Endothelial cell of umbilical vein (primary cell): ENCODE results near the gene GALNT13. TPM values are rescaled to one million over a fixed set of nuclear protein-coding genes. Genes with fewer than 3 reads are reported as not detected.

Source experiments
- BruUV-seq: library from RNA; stranded (reverse); fragments of 400-500 nt; replicated peaks from 2 replicates; lab custom pipeline; 2021; lab: Mats Ljungman, UMichigan
- CTCF ChIA-PET: fragments of 300-600, 350-600 bp; sonication (Branson Sonifier 250); formaldehyde crosslinking; loops from one replicate; lab custom pipeline; 2021; ENCODE audit warnings: antibody characterized with exemption, inconsistent platforms; lab: Charles Lee
- POLR2A ChIA-PET: fragments of 300-600, 350-600 bp; sonication (Branson Sonifier 250); formaldehyde crosslinking; loops from one replicate; lab custom pipeline; 2021; ENCODE audit warnings: antibody characterized with exemption, inconsistent platforms; lab: Charles Lee
- DNase-seq: peaks from one replicate; pipeline ENCODE4 v3.0.0-alpha.2; 2011; ENCODE audit warnings: low read depth, low spot score
- FAIRE-seq: peaks from 2 replicates; lab custom pipeline; 2011; peaks lifted over from hg19 to GRCh38; lab: Jason Lieb, UNC
- H2AFZ ChIP-seq: 2 replicates; pipeline ENCODE4 v1.6.0; 2012; ENCODE audit warnings: low read depth, low read length, control low read depth, inconsistent platforms
- H3K27ac ChIP-seq: 2 replicates; pipeline ENCODE4 v1.5.1; 2011; ENCODE audit warnings: low read depth, mild to moderate bottlenecking, control low read depth, low read length, moderate library complexity; ENCODE audit not compliant: insufficient read depth
- H3K27me3 ChIP-seq, 2 experiments: 2 replicates each; pipeline versions ENCODE4 v1.6.0 to v1.6.1; 2011; ENCODE audit warnings: low read length in 2 of 2, mixed read lengths in 1 of 2; ENCODE audit not compliant: control insufficient read depth in 2 of 2, insufficient read depth in 2 of 2
- H3K36me3 ChIP-seq, 2 experiments: 2 replicates in 1 of 2; 3 replicates in 1 of 2; pipeline ENCODE4 v1.5.1; 2011; ENCODE audit warnings: low read length in 2 of 2, mild to moderate bottlenecking in 1 of 2, moderate library complexity in 1 of 2; ENCODE audit not compliant: control insufficient read depth in 2 of 2, insufficient read depth in 2 of 2; ENCODE audit errors: extremely low read depth in 1 of 2
- H3K4me1 ChIP-seq: 3 replicates; pipeline ENCODE4 v1.5.1; 2011; ENCODE audit warnings: mild to moderate bottlenecking, low read length; ENCODE audit not compliant: control insufficient read depth, insufficient read depth; ENCODE audit errors: extremely low read depth
- H3K4me2 ChIP-seq: 2 replicates; pipeline ENCODE4 v1.6.1; 2011; ENCODE audit warnings: low read length, control low read depth, mixed read lengths; ENCODE audit not compliant: insufficient read depth
- H3K4me3 ChIP-seq, 3 experiments: fragments of 200-600 bp in 1 of 3; sonication (generic), shearing (Covaris generic) in 1 of 3; replicated peaks in 1 of 3; 2 replicates each; pipeline ENCODE4 v1.5.1; 2011 to 2016; ENCODE audit warnings: control low read depth in 3 of 3, low read length in 3 of 3, mild to moderate bottlenecking in 2 of 3, inconsistent platforms in 1 of 3, low read depth in 1 of 3, moderate library complexity in 1 of 3; ENCODE audit not compliant: insufficient read depth in 1 of 3
- H3K79me2 ChIP-seq: 2 replicates; pipeline ENCODE4 v1.6.0; 2012; ENCODE audit warnings: low read length, inconsistent platforms; ENCODE audit not compliant: control insufficient read depth, insufficient read depth
- H3K9ac ChIP-seq: replicated peaks from 2 replicates; pipeline ENCODE3; 2011; ENCODE audit warnings: low read length, control low read depth; ENCODE audit not compliant: insufficient read depth; ENCODE audit errors: extremely low read depth
- H3K9me1 ChIP-seq: replicated peaks from 3 replicates; pipeline ENCODE4 v1.6.0; 2011; ENCODE audit warnings: mild to moderate bottlenecking, low read length; ENCODE audit not compliant: control insufficient read depth, insufficient read depth; ENCODE audit errors: extremely low read depth
- H3K9me3 ChIP-seq: replicated peaks from 2 replicates; pipeline ENCODE4 v1.5.1; 2012; ENCODE audit warnings: low read length, inconsistent platforms; ENCODE audit not compliant: control insufficient read depth, insufficient read depth
- H4K20me1 ChIP-seq: replicated peaks from 2 replicates; pipeline ENCODE3; 2011; ENCODE audit warnings: mild to moderate bottlenecking, low read length; ENCODE audit not compliant: control insufficient read depth, insufficient read depth; ENCODE audit errors: extremely low read depth
- CTCF ChIP-seq, 2 donors: IDR thresholded peaks; 1 replicate in 1 of 2; 2 replicates in 1 of 2; pipeline ENCODE4 v1.5.1; 2011; ENCODE audit warnings: low read length in 2 of 2, mild to moderate bottlenecking in 2 of 2, moderate library complexity in 2 of 2, control low read depth in 1 of 2, inconsistent platforms in 1 of 2, low read depth in 1 of 2; ENCODE audit not compliant: insufficient read depth in 1 of 2; ENCODE audit errors: extremely low read depth in 1 of 2
- FOS ChIP-seq: IDR thresholded peaks from 2 replicates; pipeline ENCODE4 v1.6.1; 2011; ENCODE audit warnings: mild to moderate bottlenecking, low read length, moderate library complexity, borderline replicate concordance; ENCODE audit not compliant: insufficient read depth
- GATA2 ChIP-seq: IDR thresholded peaks from 2 replicates; pipeline ENCODE4 v1.7.0; 2011; ENCODE audit warnings: low read depth, mild to moderate bottlenecking, moderate library complexity, mixed read lengths, low read length; ENCODE audit not compliant: insufficient read length, insufficient read depth
- JUN ChIP-seq: IDR thresholded peaks from 2 replicates; pipeline ENCODE4 v1.6.1; 2011; ENCODE audit warnings: borderline replicate concordance, low read depth; ENCODE audit not compliant: insufficient read length, insufficient read depth
- MYC ChIP-seq: IDR thresholded peaks from one replicate; pipeline ENCODE4 v1.6.1; 2011; ENCODE audit warnings: mild to moderate bottlenecking, low read depth, low read length
- POLR2A ChIP-seq: IDR thresholded peaks from 2 replicates; pipeline ENCODE4 v1.6.1; 2012; ENCODE audit warnings: low read depth, mild to moderate bottlenecking, control low read depth, low read length
- POLR2AphosphoS5 ChIP-seq: IDR thresholded peaks from 2 replicates; pipeline ENCODE4 v1.6.1; 2012; ENCODE audit warnings: low read depth, mild to moderate bottlenecking, control low read depth, low read length, moderate library complexity; ENCODE audit not compliant: insufficient read depth
- dilution Hi-C: fragments of 300-500 bp; cut with MboI; formaldehyde crosslinking; loops from one replicate; pipeline ENCODE4 v1.15.0; 2019; ENCODE audit warnings: low sequenced_read_pairs; ENCODE audit not compliant: extremely low pct_ligation_motif_present
- intact Hi-C: fragments of 100-400 bp; cut with micrococcal nuclease; formaldehyde crosslinking; loops from one replicate; pipeline ENCODE4 v1.10.0; 2022
- polyA plus RNA-seq, 4 experiments: library from polyadenylated mRNA; depleted of rRNA in 3 of 4; stranded (reverse) in 3 of 4; unstranded in 1 of 4; fragments of >200 nt; gene quantifications; 2 replicates each; pipeline versions ENCODE4 v1.2.1 to v1.2.3, GENCODE V29; 2011 to 2012; ENCODE audit warnings: missing spikeins in 1 of 4
- total RNA-seq: library from RNA; stranded (reverse); gene quantifications from 2 replicates; pipeline ENCODE4 v1.2.3, GENCODE V29; 2021

Gene GALNT13
- total and polyA plus RNA-seq, 2 donors (not counting 3 experiments of a cell fraction or from before 2014, with no cell fraction given) = 0.06 TPM; not detected in 1

DNA sequence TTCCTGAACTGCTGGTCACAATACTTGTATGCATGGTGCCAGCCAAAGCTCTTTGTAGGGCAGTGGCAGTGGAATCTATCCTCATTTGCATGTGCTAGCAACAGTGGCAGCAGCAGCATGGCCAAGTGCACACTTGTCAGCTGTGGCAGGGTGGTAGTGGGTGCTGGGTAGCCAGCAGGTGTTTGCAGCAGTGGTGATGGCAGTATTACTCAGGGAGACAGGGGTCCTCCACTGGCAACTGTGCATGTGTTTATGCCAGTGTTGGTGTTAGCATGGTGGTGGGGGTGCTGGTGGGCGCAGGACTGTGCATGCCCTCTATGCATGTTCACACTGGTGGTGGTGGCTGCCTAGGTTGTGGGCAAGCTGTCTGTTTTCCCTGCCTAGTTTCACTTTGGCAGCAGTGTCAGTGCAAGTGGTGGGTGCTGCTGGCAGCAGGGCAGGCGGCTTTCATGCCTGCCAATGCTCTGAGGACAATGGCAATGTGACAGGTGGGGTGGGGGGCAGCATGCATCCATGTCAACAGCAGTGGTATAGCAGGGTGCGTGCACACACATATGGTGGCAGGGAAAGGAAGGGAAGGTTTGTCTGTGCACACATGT, 41.2 kb downstream of the GALNT13 start:
- Histone ChIP-seq H2AFZ (no peak overlapping the region), H4K20me1 (no peaks in the 10 kb centered on the region), H3K27me3 (no peaks in the 10 kb centered on the region), H3K36me3 (no peaks in the 10 kb centered on the region), H3K9me1 (no peaks in the 10 kb centered on the region), H3K4me3 (no peak overlapping the region), H3K9me3 (no peaks in the 10 kb centered on the region), H3K4me1 (no peaks in the 10 kb centered on the region), H3K9ac (no peak overlapping the region), H3K79me2 (no peaks in the 10 kb centered on the region), H3K4me2 (no peak overlapping the region), H3K27ac (no peak overlapping the region)
- DNase-seq (no peak), FAIRE-seq (no peak)
- dilution Hi-C loops = no loop called here
- ChIA-PET POLR2A (no interaction called here), CTCF (no interaction called here)
- BruUV-seq = no TSS peak
- TF ChIP-seq JUN (no peak), POLR2AphosphoS5 (no peak), CTCF (IDR thresholded peaks at IDR 0.05; ENCODE audit: extremely low read depth in 1 of 2, insufficient read depth in 1 of 2, low read depth in 1 of 2, low read length in 2 of 2) (no peak)
- intact Hi-C loops = no loop called here

GRCh38 chr2:153917570-153917969, 45.8 kb downstream of the GALNT13 start:
- dilution Hi-C loops = no loop called here
- H3K27ac ChIP-seq = no peak overlapping the region
- CTCF ChIA-PET = no interaction called here

More at GRCh38 chr2:153917570-153917969, 45.8 kb downstream of the GALNT13 start:
- no peaks in the 10 kb centered on the region for H3K4me1 ChIP-seq
- no peak overlapping the region for H3K9ac ChIP-seq
- POLR2A ChIA-PET = no interaction called here
- no peaks in the 10 kb centered on the region for H3K36me3 ChIP-seq
- H2AFZ ChIP-seq = no peak overlapping the region
- no peaks in the 10 kb centered on the region for H3K9me1 ChIP-seq
- no peak for TF ChIP-seq FOS
- no peak for TF ChIP-seq POLR2A
- no peak for TF ChIP-seq GATA2
- no peak for TF ChIP-seq MYC
- no peak for TF ChIP-seq POLR2AphosphoS5
- TF ChIP-seq CTCF (IDR thresholded peaks at IDR 0.05; ENCODE audit: extremely low read depth in 1 of 2, insufficient read depth in 1 of 2, low read depth in 1 of 2, low read length in 2 of 2) = no peak
- no peaks in the 10 kb centered on the region for H3K27me3 ChIP-seq
- H3K4me3 ChIP-seq = no peak overlapping the region
- peaks cover 2% of the 10 kb centered on the region for H3K9me3 ChIP-seq
- no peaks in the 10 kb centered on the region for H4K20me1 ChIP-seq
- no peak overlapping the region for H3K4me2 ChIP-seq
- intact Hi-C loops = no loop called here
- H3K79me2 ChIP-seq = no peaks in the 10 kb centered on the region
- no peak for DNase-seq
- no peak for FAIRE-seq
- BruUV-seq = no TSS peak
